ENCODE data around the gene BATF. TPM values are rescaled to one million over a fixed set of nuclear protein-coding genes. Genes with fewer than 3 reads are reported as not detected.

Gene BATF
- total RNA-seq, 1 experiment from 2014 or later: not detected

Other genes with a start within 250 kb of the BATF start
- gene FOS, start 243.6 kb upstream of the BATF start, total RNA-seq (2014; rRNA removed; shearing (Covaris generic); ENCODE audit: low replicate concordance): 1.1 and 6.6 TPM in 2 replicates
- 76.1 and 78.4 TPM in 2 replicates for gene JDP2, start 94.4 kb upstream of the BATF start, total RNA-seq (2014; rRNA removed; shearing (Covaris generic); ENCODE audit: low replicate concordance)
- gene FLVCR2, start 56.2 kb downstream of the BATF start, total RNA-seq (2014; rRNA removed; shearing (Covaris generic); ENCODE audit: low replicate concordance): 0.43 and 0.72 TPM in 2 replicates
- 3.4 and 7.3 TPM in 2 replicates for gene ERG28, start 138.4 kb downstream of the BATF start, total RNA-seq (2014; rRNA removed; shearing (Covaris generic); ENCODE audit: low replicate concordance)
- 11.3 and 12.9 TPM in 2 replicates for gene TTLL5, start 138.8 kb downstream of the BATF start, total RNA-seq (2014; rRNA removed; shearing (Covaris generic); ENCODE audit: low replicate concordance)

Measured in MG63 (cell line).